ENCODE measurements around the gene GLT8D1. TPM values are rescaled to one million over a fixed set of nuclear protein-coding genes. Genes with fewer than 3 reads are reported as not detected.

The GLT8D1 gene
- total and polyA plus RNA-seq, 9 of the 15 experiments (the other 6 are each of a cell fraction or from before 2014, with no cell fraction given): 14.1 to 65.9 (median 33.7) TPM

DNA sequence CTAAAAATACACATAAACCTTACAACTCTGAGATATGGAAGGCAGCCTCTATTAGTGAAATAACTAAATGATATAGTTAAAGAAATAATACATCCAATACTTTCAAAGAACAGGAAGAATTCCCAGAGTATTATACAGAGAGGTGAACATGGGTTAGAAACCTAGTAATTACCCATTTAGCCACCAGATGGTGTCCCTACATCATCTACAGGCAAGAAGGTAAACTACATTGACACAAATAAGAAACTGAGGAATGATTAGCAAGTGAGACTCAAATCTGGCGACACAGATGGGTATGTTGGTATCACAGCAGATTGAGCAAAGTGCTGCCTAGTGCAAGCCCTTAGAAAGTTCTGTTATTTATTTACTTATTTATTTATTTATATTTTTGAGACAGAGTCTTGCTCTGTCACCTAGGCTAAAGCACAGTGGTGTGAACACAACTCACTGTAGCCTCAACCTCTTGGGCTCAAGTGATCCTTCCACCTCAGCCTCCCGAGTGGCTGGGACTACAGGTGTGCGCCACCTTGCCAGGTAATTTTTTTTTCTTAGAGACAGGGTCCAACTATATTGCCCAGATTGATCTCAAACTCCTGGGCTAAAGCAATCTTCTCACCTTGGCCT is 36.9 kb upstream of the GLT8D1 start (continued):
- TF ChIP-seq, protein P1, sequence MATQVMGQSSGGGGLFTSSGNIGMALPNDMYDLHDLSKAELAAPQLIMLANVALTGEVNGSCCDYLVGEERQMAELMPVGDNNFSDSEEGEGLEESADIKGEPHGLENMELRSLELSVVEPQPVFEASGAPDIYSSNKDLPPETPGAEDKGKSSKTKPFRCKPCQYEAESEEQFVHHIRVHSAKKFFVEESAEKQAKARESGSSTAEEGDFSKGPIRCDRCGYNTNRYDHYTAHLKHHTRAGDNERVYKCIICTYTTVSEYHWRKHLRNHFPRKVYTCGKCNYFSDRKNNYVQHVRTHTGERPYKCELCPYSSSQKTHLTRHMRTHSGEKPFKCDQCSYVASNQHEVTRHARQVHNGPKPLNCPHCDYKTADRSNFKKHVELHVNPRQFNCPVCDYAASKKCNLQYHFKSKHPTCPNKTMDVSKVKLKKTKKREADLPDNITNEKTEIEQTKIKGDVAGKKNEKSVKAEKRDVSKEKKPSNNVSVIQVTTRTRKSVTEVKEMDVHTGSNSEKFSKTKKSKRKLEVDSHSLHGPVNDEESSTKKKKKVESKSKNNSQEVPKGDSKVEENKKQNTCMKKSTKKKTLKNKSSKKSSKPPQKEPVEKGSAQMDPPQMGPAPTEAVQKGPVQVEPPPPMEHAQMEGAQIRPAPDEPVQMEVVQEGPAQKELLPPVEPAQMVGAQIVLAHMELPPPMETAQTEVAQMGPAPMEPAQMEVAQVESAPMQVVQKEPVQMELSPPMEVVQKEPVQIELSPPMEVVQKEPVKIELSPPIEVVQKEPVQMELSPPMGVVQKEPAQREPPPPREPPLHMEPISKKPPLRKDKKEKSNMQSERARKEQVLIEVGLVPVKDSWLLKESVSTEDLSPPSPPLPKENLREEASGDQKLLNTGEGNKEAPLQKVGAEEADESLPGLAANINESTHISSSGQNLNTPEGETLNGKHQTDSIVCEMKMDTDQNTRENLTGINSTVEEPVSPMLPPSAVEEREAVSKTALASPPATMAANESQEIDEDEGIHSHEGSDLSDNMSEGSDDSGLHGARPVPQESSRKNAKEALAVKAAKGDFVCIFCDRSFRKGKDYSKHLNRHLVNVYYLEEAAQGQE (IDR thresholded peaks at IDR 0.05; ENCODE audit: borderline replicate concordance): peak; percentile 55; the same call in 1 of the 2 replicates
- TF ChIP-seq, protein P1 (CRISPR knock-in tag; IDR thresholded peaks at IDR 0.05; ENCODE audit: low read depth): no peak
- no peak for TF ChIP-seq TFAM (CRISPR knock-in tag; conservative IDR thresholded peaks at IDR 0.05)
